CD4-positive, alpha-beta T cell treated with Interleukin-1 beta for 1 hour (primary cell): Measurements from ENCODE around the gene PSD.
"Not testable (repeated sequence)": the region's sequence is repeated elsewhere in the genome, so short reads cannot be mapped to it uniquely, and the experiment has no call there.

Experiments
- DNase-seq, 2 donors: peaks; one replicate each; pipeline ENCODE4 v3.0.0-alpha.2; 2020 to 2022

Gene PSD

GRCh38 chr10:102418622-102419268, at the start of gene PSD:
Gene PSD (minus strand): TSS chr10:102418785. CDS start chr10:102417038, 1,747 bp downstream.
- DNase-seq: no peak

- DNase-seq: peak in 1 of 2 donors; percentile 26
These were observed 49.4 kb upstream of the PSD start for GRCh38 chr10:102467971-102468438.

DNA sequence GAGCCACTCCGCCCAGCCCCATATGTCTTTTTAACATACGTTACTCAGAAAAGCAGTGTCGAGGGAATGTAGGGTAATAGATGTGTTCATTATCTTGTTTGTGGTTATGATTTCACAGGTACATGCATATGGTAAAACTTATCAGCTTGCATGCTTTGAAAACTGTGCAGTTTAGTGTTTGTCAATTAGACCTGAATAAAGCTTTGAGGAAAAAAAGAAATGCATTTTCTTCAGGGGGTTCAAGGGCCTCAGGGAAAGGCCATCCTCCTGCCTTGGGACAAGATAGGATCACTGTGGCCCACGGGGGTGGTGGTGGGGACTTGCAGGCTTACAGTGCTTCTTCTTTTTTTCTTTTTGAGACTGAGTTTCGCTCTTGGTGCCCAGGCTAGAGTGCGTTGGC, 48.7 kb upstream of the PSD start:
- DNase-seq: no peak

DNA sequence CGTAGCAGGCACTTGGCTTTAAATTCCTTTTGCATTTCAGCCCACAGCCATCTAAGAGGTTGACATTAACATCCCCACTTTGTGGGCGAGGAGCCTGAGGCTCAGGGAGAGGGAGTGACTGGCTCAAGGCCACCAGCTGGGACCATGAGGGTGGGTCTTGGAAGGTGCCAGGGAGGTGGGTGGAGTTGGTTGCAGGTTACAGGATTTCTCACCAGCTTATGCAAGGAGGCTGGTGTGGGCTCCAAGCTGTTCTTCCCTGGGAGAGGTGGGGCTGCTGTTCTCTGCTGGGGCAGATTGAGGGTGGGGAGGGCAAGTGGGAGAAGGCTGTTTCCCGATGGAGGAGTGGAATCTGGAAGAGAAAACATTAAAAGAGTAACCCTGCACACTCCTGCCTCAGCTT, 46.9 kb upstream of the PSD start:
- no peak for DNase-seq

- no peak for DNase-seq
These were observed 45.4 kb upstream of the PSD start for GRCh38 chr10:102463983-102464382.

DNA sequence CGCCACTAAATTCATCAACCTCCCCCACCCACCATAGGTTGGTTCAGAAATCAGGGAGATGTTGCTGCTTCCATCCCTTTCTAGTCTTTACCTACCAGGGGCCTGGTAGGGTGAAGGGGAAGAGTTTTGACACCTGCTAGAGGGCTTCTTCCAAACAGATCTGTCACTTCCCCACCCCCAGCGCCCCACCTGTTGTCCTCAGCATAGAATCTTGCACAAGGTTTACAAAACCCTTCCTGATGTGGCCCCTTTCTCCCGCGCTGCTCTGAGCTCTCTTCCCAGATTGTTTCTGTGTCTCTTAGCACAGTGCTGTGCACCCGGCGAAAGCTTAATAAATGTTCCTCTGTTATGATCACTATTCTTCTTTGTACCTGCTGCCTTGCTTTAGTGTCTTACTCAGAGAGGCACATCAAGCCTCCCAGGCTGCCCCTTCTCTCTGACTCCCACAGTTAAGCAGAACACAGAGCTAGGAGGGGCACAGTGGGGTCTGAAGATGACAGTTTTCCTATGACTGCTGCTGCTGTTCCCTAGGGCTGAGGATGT, 44.0 kb upstream of the PSD start:
- no peak for DNase-seq

- peak; percentile 93 to 94 for DNase-seq
These were observed 42.8 kb upstream of the PSD start for GRCh38 chr10:102461187-102462054.

GRCh38 chr10:102460836-102461186, 42.2 kb upstream of the PSD start:
- peak in 1 of 2 donors; percentile 23 for DNase-seq

DNA sequence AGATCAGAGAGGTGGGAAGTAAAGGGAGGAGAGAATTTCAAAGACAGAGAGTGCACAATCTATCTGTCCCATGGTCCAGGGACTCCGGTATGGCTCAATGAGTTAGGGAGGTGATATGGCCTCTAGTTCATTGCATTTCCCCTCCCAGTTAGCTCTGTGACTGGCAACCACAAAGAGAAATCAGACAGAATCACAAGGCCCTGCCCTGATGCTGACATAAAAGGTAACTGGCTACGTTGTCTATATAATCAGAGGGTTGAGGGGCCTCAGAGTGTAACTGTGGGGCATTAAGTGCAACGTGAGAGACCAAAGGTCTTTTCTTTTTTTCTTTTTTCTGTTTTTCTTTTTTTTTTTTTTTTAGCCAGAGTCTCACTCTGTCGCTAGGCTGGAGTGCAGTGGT, 40.1 kb upstream of the PSD start:
- no peak for DNase-seq

GRCh38 chr10:102457591-102458150, 39.1 kb upstream of the PSD start:
- no peak for DNase-seq

- peak in 1 of 2 donors; percentile 32 for DNase-seq
These were observed 37.4 kb upstream of the PSD start for GRCh38 chr10:102455893-102456471.

- DNase-seq: not testable (repeated sequence)
These were observed 36.3 kb upstream of the PSD start for GRCh38 chr10:102454662-102455487.

DNA sequence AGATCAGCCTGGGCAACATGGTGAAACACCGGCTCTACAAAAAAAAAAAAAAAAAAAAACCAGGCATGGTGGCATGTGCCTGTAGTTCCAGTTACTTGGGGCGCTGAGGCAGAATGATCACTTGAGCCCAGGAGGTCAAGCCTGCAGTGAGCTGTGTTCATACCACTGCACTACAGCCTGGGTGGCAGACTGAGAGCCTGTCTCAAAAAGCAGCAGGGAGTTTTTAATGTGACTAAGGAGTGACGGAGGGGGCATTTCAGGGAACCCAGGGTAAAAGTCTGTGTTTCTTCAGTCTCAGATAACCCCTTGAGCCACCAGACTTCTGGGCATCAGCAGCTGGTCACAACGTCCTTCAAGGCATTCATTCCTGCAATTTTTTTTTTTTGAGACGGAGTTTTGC, 34.9 kb upstream of the PSD start:
- DNase-seq: no peak

DNA sequence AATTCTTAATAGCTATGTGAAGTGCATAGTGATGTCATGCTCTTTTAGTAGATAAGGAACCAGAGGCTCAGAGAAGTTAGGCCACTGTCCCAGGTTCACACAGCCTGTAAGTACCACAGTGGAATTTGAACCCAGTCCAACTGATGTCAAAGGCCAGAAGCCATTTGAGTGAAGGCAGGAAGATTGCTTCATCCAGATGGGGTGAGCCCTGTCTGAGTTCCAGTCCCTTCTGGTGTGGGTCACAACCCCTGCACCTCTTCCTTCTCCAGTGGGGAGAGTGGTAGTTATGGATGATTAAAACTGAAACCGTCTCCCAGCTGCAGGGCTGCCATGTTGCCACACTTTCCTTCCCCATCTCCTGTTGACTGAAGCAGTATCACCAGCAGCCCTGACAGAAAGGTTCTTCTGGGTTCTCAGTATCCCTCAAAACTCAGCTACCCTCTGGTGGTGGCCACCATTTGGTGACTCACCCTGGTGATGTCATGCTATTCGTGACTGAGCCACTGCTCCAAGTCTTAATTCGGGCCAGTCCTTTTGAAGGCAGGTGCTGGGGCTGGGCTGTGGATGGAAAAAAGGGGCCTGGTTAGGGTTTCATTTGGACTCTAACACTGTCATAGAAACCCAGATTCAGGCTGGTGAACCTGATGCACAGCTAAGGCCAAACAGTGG, 34.2 kb upstream of the PSD start:
- DNase-seq: peak in 1 of 2 donors; percentile 69

DNA sequence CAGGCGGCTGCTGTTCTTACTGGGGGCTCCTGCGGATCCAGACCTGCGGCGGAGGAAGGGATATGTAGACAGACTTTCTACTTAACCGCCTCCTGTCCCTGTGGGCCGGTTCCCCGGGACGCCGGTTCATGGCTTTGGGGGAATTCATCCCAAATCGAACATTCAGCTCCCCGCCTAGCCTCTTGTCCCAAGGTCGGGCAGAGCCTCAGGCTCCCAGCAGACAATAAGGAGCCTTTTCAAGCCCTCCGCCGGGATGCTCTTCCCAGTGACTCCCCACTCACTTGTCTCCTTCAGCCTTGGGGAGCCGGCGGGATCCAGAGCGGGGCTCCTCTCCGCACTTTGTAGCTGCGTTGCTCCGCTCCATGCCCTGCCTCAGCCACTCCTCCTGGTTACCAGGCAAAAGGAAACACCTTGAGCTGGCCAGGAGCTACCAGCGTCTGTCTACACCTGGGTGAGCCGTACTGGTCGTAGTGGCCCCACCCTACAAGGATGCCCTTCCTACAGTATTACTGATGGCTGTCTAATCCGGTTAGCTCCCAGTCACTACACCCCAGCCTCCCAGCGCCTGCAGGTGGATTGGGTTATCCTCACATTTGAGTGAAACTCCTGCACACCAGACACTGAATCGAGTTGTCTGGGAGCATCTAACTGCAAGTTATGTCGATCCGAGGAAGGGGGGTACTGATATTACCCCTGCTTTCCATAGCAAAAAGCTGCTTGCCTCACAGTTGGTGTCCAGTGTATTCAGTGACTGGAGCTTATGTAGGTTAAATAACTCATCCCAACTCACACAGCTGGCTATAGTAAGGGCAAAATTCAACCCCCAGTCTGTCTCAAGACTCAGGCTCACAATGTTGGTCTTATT, 32.8 kb upstream of the PSD start, which contains the start of gene C10orf95:
Gene C10orf95, minus strand, starts transcription at position 439 of the 865 bp plus-strand sequence. CDS start 450 bp downstream, outside the sequence.
- no peak for DNase-seq

GRCh38 chr10:102450374-102451104, 32.0 kb upstream of the PSD start:
- peak; percentile 93 to 94 for DNase-seq

GRCh38 chr10:102450124-102450373, 31.5 kb upstream of the PSD start:
- no peak for DNase-seq

- peak; percentile 90 to 91 for DNase-seq
These were observed 30.9 kb upstream of the PSD start for GRCh38 chr10:102449321-102450123.

- no peak for DNase-seq
These were observed 26.3 kb upstream of the PSD start for GRCh38 chr10:102444851-102445250.
